Psoas muscle (tissue), 8 donors: ENCODE measurements around the gene PDIA6. TPM values are rescaled to one million over a fixed set of nuclear protein-coding genes. Genes with fewer than 3 reads are reported as not detected.

Experiments
- ATAC-seq, 4 donors: fragments of 200-7000 bp; cut with Tn5 transposase; one replicate each; pipeline ENCODE4 v1.9.1; 2020; ENCODE audit warnings: moderate library complexity in 3 of 4, mild to moderate bottlenecking in 2 of 4
- DNase-seq, 2 donors: peaks; one replicate each; pipeline ENCODE4 v3.0.0-alpha.2; 2020
- H3K27ac ChIP-seq: fragments of 200-600 bp; one replicate; pipeline ENCODE4 v1.8.0; 2022
- H3K27me3 ChIP-seq, 3 donors: fragments of 200-600 bp in 1 of 3; one replicate each; pipeline versions ENCODE4 v1.6.1 to v1.8.0; 2013 to 2022; ENCODE audit warnings: low read length in 2 of 3, mild to moderate bottlenecking in 2 of 3, moderate library complexity in 1 of 3; ENCODE audit not compliant: insufficient read depth in 3 of 3
- H3K36me3 ChIP-seq, 2 donors: fragments of 200-600 bp in 1 of 2; one replicate each; pipeline versions ENCODE4 v1.6.1 to v1.8.0; 2013 to 2022; ENCODE audit warnings: low read depth in 1 of 2, mild to moderate bottlenecking in 1 of 2, moderate library complexity in 1 of 2; ENCODE audit not compliant: insufficient read depth in 1 of 2
- H3K4me1 ChIP-seq: fragments of 200-600 bp; one replicate; pipeline ENCODE4 v1.8.0; 2022
- H3K4me3 ChIP-seq: fragments of 200-600 bp; one replicate; pipeline ENCODE4 v1.8.0; 2022; ENCODE audit warnings: mild to moderate bottlenecking
- H3K9me3 ChIP-seq: fragments of 200-600 bp; one replicate; pipeline ENCODE4 v1.8.0; 2022
- WGBS, 3 donors: extraction: QIAGEN DNeasy Blood & Tissue Kit; methylation state at CpG; one replicate each; pipeline versions ENCODE4 v1.1.6 to v1.1.7; 2013; 5-methylcytosine and 5-hydroxymethylcytosine counted together
- intact Hi-C, 2 donors: fragments of 100-400 bp; cut with DNase I; formaldehyde crosslinking; loops; one replicate each; pipeline versions ENCODE4 v1.11.0 to v1.14.2; 2022
- polyA plus RNA-seq, 3 donors: library from polyadenylated mRNA; stranded (reverse); fragments of 200-250 nt; gene quantifications; one replicate each; pipeline ENCODE4 v1.2.3, GENCODE V29; 2013
- total RNA-seq, 4 donors: library from RNA; stranded (reverse); fragmentation: NEBNext Ultra II Directional in 2 of 4; extraction: Animal tissue kit (Norgen Biotek cat#: 25700) in 2 of 4; gene quantifications; one replicate each; pipeline versions ENCODE4 v1.2.1 to v1.2.4, GENCODE V29; 2021 to 2023
- TF ChIP-seq, protein P1 (sequence below): fragments of 200-600 bp; IDR thresholded peaks from one replicate; pipeline ENCODE4 v1.8.0; 2022; ENCODE audit warnings: antibody characterized with exemption
- donor health status: healthy with polysubstance abuse.
- donor health status: DM: no; HTN: no; CAD: no; lungs with moderate emphysema.
- donor health status: Bipolar disorder and iron deficiency.
- donor health status: healthy.
- donor health status: DM: yes; HTN: yes; CAD: no.
- donor health status: DM: no; HTN: no; CAD: no.
- donor health status: DM: no; HTN: no; CAD: no.
- donor health status: DM: yes; HTN: yes; CAD: no.

PDIA6 gene
- total and polyA plus RNA-seq, 7 donors, result 40.1 to 139 (median 56.7) TPM

GRCh38 chr2:10752236-10752635, 60.3 kb downstream of the PDIA6 start:
- H3K36me3 ChIP-seq, result no peaks in the 10 kb centered on the region
- TF ChIP-seq, protein P1, sequence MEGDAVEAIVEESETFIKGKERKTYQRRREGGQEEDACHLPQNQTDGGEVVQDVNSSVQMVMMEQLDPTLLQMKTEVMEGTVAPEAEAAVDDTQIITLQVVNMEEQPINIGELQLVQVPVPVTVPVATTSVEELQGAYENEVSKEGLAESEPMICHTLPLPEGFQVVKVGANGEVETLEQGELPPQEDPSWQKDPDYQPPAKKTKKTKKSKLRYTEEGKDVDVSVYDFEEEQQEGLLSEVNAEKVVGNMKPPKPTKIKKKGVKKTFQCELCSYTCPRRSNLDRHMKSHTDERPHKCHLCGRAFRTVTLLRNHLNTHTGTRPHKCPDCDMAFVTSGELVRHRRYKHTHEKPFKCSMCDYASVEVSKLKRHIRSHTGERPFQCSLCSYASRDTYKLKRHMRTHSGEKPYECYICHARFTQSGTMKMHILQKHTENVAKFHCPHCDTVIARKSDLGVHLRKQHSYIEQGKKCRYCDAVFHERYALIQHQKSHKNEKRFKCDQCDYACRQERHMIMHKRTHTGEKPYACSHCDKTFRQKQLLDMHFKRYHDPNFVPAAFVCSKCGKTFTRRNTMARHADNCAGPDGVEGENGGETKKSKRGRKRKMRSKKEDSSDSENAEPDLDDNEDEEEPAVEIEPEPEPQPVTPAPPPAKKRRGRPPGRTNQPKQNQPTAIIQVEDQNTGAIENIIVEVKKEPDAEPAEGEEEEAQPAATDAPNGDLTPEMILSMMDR, result no peak
- no peaks in the 10 kb centered on the region for H3K4me1 ChIP-seq
- intact Hi-C loops, result no loop called here
- no peak overlapping the region for H3K27ac ChIP-seq
- 84% methylated on average over 5 of the region's 5 CpGs for WGBS, 3 donors
- no peak overlapping the region for H3K4me3 ChIP-seq
- no peak for DNase-seq
- ATAC-seq, result no peak
- no peaks in the 10 kb centered on the region for H3K27me3 ChIP-seq
- H3K9me3 ChIP-seq, result no peaks in the 10 kb centered on the region

- no peaks in the 10 kb centered on the region for H3K9me3 ChIP-seq
- DNase-seq, result no peak
- intact Hi-C loops, result no loop called here
- H3K4me1 ChIP-seq, result no peaks in the 10 kb centered on the region
- TF ChIP-seq, protein P1, result no peak
- H3K36me3 ChIP-seq, result no peaks in the 10 kb centered on the region
- no peaks in the 10 kb centered on the region for H3K27me3 ChIP-seq
- no peak overlapping the region for H3K27ac ChIP-seq
- WGBS, 3 donors, result 84 to 90% (median 85%) methylated on average over 6 of the region's 6 CpGs
- H3K4me3 ChIP-seq, result no peak overlapping the region
- ATAC-seq, result no peak
These were observed 62.0 kb downstream of the PDIA6 start for GRCh38 chr2:10750610-10751009.

DNA sequence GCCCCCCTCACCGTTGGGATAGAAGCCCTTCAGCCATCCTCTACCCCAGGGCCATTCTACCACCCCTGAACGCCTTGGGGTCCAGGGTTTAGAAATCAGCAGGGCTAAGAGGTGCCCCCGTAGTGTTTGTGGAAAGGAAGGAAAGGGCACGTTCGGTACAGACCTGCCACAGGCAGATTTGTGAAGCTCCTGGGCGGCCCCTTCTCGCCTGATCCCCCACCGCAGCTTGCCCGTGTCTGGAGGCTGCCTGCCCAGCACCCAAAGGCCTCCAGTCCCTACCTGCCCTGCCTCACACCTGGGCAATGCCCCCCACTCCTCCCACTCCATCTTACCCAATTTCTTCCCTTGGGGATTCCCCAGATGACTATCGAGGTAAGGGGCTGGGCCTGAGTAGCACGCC, 69.9 kb downstream of the PDIA6 start:
- Histone ChIP-seq H3K9me3 (no peaks in the 10 kb centered on the region), H3K4me3 (no peak overlapping the region), H3K27ac (no peak overlapping the region), H3K4me1 (no peaks in the 10 kb centered on the region), H3K36me3 (no peaks in the 10 kb centered on the region), H3K27me3 (peaks cover 0 to 1% (median 0%) of the 10 kb centered on the region in 3 donors)
- TF ChIP-seq, protein P1, result no peak
- 78 to 90% (median 81%) methylated on average over 11 of the region's 11 CpGs for WGBS, 3 donors
- intact Hi-C loops, result no loop called here
- ATAC-seq, result no peak
- DNase-seq, result no peak

DNA sequence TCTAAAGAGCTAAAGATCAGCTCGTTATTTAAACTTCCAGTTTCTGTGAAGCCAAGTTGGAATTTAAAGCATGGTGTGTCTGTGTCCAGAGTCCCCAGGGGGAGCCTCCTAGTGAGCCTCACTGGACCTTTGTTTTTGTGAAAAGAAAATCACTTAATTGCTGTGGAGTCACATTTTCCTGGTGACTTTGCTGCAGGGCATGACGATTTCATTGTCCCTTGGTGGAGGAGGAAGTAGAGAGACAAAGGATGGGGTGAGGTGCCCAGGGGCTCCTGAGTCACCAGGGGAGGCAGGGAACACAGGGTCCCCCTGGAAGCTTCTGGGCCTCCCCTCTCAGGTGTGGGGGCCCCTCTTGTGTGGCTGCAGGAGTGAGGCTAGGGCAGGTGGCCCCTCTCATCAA, 71.4 kb downstream of the PDIA6 start:
- WGBS, 3 donors, result 39 to 49% (median 46%) methylated on average over 2 of the region's 2 CpGs
- TF ChIP-seq, protein P1, result no peak
- Histone ChIP-seq H3K27ac (no peak overlapping the region), H3K9me3 (no peaks in the 10 kb centered on the region), H3K4me1 (no peaks in the 10 kb centered on the region), H3K36me3 (no peaks in the 10 kb centered on the region), H3K27me3 (peaks cover 0 to 1% (median 0%) of the 10 kb centered on the region in 3 donors), H3K4me3 (no peak overlapping the region)
- DNase-seq, result no peak
- intact Hi-C loops, result no loop called here
- no peak for ATAC-seq

DNA sequence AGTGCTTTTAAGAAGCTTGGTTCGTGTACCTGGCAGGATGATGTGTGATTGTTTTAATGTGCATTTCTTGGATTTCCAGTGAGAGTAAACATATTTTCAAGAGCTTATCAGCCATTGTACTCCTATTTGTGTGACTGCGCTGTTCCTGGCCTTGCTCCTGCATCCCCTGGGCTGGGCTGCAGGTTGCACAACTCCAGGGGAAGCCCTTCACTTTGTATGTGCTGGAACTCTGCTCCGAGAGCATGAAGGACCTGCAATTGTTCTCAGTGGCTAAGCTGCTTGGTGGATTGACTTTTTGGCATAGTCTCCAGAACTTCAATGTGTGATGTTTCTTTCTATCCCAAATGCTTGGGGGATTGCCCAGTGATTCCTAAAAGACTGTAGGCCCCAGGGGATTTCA, 72.4 kb downstream of the PDIA6 start:
- no peaks in the 10 kb centered on the region for H3K36me3 ChIP-seq
- TF ChIP-seq, protein P1, result no peak
- no peaks in the 10 kb centered on the region for H3K9me3 ChIP-seq
- H3K27me3 ChIP-seq, result peaks cover 0 to 1% (median 0%) of the 10 kb centered on the region in 3 donors
- no peak overlapping the region for H3K27ac ChIP-seq
- ATAC-seq (no peak), DNase-seq (no peak)
- intact Hi-C loops, result no loop called here
- 69 to 83% (median 79%) methylated on average over 3 of the region's 3 CpGs for WGBS, 3 donors
- no peak overlapping the region for H3K4me3 ChIP-seq
- no peaks in the 10 kb centered on the region for H3K4me1 ChIP-seq
